ENCODE results near the gene CPT1B.

GRCh38 chr22:50527921-50528681 lies 50.1 kb downstream of the CPT1B start:
- no peak for TF ChIP-seq POLR2AphosphoS5 (IDR thresholded peaks at IDR 0.05; ENCODE audit: low read depth, low read length)
- no peak for TF ChIP-seq TAF1 (IDR thresholded peaks at IDR 0.05; ENCODE audit: low read depth, low read length)
- no peak for TF ChIP-seq ATF3 (IDR thresholded peaks at IDR 0.05; ENCODE audit: insufficient read depth, low read depth, low read length)
- TF ChIP-seq EP300 (IDR thresholded peaks at IDR 0.05; ENCODE audit: borderline replicate concordance in 1 of 2, low read depth in 2 of 2, low read length in 2 of 2), result no peak
- no peak for TF ChIP-seq CHD2 (IDR thresholded peaks at IDR 0.05; ENCODE audit: low read length)
- no peak for TF ChIP-seq CTCF (IDR thresholded peaks at IDR 0.05; ENCODE audit: control extremely low read depth in 1 of 3, insufficient read depth in 1 of 3, low read depth in 1 of 3, low read length in 3 of 3)
- TF ChIP-seq RNF2 (IDR thresholded peaks at IDR 0.05; ENCODE audit: borderline replicate concordance, low read depth, low read length, missing control alignments, poor library complexity, severe bottlenecking), result no peak
- no peak for TF ChIP-seq CEBPB (IDR thresholded peaks at IDR 0.05; ENCODE audit: low read depth, low read length)
- TF ChIP-seq EZH2 (IDR thresholded peaks at IDR 0.05; ENCODE audit: low read depth, low read length, severe bottlenecking), result no peak
